Right ventricle myocardium inferior (tissue), 1 donor: Measurements from ENCODE around the gene ARPP21. TPM values are rescaled to one million over a fixed set of nuclear protein-coding genes. Genes with fewer than 3 reads are reported as not detected.
"Not testable (repeated sequence)": the region's sequence is repeated elsewhere in the genome, so short reads cannot be mapped to it uniquely, and the experiment has no call there.

Experiments
- ATAC-seq: fragments of 200-7000 bp; cut with Tn5 transposase; one replicate; pipeline ENCODE4 v1.9.1; 2020; ENCODE audit warnings: mild to moderate bottlenecking, moderate library complexity
- DNase-seq: peaks from one replicate; pipeline ENCODE4 v3.0.0; 2021; ENCODE audit errors: missing footprints
- intact Hi-C: fragments of 100-400 bp; cut with DNase I; formaldehyde crosslinking; loops from one replicate; pipeline ENCODE4 v1.11.0; 2022
- microRNA-seq: library from miRNA; unstranded; fragments of <30 nt; microRNA quantifications from one replicate; pipeline ENCODE4 v1.2.0, GENCODE V29; 2020
- total RNA-seq: library from RNA; stranded (reverse); fragmentation: NEBNext Ultra II Directional; extraction: Animal tissue kit (Norgen Biotek cat#: 25700); gene quantifications from one replicate; pipeline ENCODE4 v1.2.1, GENCODE V29; 2021
- donor health status: DM: no; HTN: yes; CAD: no; lungs with severe emphysema.

Gene ARPP21
- total RNA-seq, 1 donor from 2014 or later, result not detected

DNA sequence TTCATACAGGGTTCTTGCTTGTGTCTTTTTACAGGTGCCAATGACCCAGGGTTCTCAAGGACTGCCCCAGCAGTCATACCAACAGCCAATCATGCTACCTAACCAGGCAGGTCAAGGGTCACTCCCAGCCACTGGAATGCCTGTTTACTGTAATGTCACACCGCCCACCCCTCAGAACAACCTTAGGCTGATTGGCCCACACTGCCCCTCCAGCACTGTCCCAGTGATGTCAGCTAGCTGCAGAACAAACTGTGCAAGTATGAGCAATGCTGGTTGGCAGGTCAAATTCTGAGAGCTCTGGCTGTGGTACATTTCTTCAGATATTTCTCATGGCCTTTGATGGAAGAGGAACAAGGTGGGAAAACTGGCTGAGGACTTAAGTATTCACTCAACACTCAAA is 154.3 kb downstream of the ARPP21 start:
- ATAC-seq (no peak), DNase-seq (no peak)
- intact Hi-C loops, result no loop called here

DNA sequence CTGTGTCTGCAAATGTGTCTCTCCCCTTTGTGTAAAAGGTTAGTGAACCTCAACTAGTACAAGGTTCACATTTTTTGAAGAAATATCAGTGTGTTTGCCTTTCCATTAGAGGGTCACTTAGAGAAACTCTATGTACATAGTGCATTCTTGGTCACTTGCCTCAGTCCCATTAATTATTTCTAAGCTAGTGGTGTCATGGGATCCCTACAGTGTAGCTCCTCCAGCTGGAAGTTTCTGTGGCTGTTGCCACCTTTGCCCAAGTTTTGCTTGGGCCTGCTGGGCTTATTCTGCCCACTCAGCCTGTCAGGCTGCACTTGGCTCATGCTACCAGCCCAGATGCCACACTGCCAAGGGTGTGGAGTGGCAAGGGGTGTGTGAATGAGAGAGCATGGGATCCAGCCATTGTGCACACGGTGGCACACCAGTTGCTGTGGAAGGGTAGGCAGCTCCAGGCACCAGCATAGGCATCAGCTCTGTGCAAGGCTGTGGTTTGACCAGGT is 161.7 kb downstream of the ARPP21 start:
- DNase-seq, result no peak
- no peak for ATAC-seq
- intact Hi-C loops, result no loop called here

DNA sequence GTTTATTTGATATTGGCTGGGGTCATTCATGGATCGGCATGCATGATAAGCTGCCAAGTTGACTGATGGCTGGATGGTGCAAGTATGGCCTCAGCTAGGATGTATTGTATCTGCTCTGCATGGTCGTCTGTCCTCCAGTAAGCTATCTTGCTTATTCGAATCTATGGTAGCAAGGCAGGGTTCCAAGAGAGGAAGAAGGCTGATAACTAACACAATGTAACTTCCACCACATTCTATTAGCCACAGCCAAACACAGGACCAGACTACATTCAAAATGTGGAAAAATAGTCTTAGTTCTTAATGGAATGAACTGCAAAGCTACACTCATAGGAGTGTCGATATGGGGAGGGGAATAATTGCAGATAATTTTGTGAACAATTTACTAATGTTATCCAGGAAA is 175.2 kb downstream of the ARPP21 start:
- DNase-seq, result no peak
- ATAC-seq, result no peak
- intact Hi-C loops, result no loop called here

DNA sequence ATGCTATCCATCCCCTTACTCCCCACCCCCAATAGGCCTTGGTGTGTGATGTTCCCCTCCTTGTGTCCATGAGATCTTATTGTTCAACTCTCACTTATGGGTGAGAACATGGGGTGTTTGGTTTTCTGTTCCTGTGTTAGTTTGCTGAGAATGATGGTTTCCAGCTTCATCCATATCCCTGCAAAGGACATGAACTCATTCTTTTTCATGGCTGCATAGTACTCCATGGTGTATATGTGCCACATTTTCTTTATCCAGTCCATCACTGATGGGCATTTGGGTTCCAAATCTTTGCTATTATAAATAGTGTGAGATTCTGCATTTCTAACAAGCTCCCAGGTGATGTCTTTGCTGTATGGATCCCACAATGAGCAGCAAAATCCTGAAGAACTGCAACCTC is 176.5 kb downstream of the ARPP21 start:
- intact Hi-C loops, ATAC-seq, DNase-seq: not testable (repeated sequence)

DNA sequence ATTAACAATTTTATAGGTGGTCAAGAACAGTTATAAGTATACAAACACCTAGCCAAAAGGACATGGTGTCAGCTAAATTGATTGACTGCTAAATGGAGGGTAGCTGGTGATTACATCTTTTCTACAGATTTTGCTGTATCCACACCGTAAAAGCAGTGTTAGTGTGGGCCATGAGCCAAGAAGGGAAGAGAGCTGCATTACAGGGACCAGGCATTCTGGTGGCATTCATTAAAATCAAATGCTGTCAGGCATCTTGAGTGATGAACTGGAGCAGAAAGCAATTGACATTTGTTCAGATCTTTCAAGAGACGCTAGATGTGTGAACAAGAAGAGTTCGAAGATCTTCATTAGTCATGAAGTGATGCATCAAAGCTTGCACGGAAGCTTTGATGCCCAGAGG is 177.9 kb downstream of the ARPP21 start:
- intact Hi-C loops, result no loop called here
- no peak for DNase-seq
- ATAC-seq, result no peak

DNA sequence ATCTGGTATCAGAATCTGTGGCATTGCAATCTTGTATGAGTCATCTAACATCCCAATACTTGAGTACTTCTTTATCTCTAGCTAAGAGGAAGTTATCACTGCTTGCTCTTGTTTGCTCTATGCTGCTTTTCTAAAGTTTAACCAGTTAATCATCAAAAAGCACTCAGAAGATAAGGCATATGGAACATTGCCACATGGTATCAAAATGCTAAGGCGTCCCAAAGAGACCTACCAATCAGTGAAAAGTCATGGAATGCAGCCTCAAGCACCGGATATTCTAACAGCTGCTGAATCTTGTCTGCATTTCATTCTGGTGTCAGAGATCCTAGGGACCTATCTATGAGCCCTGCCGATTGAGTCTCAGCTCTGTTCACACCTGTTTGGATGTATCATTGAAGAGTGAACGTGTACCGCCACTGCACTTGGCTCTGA is 192.8 kb downstream of the ARPP21 start:
- ATAC-seq (no peak), DNase-seq (no peak)
- intact Hi-C loops, result no loop called here

Small RNA genes within 50 kb of the gene (microRNA-seq; reads per million reads assigned to microRNA genes)
- 2.5 reads per million for gene MIR128-2
